D721Med (cell line): ENCODE measurements around the gene SYPL1.

Experiments
- DNase-seq: peaks from one replicate; pipeline ENCODE4 v3.0.0; 2011; ENCODE audit warnings: low spot score; ENCODE audit not compliant: insufficient read length
- FAIRE-seq: peaks from 2 replicates; lab custom pipeline; 2011; peaks lifted over from hg19 to GRCh38; lab: Jason Lieb, UNC
- TF ChIP-seq, protein P1 (sequence below): IDR thresholded peaks from 2 replicates; pipeline ENCODE4 v1.5.1; 2012; ENCODE audit warnings: mild to moderate bottlenecking, control low read depth; ENCODE audit not compliant: insufficient read depth; ENCODE audit errors: missing control alignments

SYPL1 gene

DNA sequence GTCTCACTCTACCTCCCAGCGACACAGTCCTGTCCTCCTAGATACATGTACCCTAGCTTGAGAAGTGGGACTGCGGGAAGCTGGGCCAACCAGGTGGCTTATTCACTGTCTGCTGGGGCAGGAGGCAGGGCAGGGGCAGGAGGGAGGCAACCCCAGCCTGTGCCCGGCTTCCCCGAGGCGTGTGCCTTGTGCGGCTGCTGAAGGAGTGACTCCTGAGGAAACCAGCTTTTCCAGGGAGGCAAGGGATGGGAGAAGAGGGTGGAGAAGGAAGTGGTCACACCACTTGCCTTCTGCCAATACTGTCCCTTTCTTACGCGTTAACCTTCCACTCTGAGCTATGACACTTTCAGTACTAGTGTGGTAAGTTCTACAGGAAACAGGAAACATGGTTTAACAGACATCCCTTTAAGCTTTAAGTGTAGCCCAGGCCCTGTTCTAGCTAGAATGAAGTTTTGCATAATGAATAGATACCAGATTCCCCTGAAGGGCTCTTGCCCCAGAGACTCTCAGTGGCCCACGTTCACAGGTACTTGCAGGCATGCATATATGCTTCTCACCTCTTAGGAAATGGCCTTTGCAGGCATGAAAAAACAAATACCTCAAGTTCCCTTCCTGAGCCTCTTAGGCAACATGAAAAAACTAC lies 40.6 kb downstream of the SYPL1 start:
- FAIRE-seq (no peak), DNase-seq (no peak)
- TF ChIP-seq, protein P1, sequence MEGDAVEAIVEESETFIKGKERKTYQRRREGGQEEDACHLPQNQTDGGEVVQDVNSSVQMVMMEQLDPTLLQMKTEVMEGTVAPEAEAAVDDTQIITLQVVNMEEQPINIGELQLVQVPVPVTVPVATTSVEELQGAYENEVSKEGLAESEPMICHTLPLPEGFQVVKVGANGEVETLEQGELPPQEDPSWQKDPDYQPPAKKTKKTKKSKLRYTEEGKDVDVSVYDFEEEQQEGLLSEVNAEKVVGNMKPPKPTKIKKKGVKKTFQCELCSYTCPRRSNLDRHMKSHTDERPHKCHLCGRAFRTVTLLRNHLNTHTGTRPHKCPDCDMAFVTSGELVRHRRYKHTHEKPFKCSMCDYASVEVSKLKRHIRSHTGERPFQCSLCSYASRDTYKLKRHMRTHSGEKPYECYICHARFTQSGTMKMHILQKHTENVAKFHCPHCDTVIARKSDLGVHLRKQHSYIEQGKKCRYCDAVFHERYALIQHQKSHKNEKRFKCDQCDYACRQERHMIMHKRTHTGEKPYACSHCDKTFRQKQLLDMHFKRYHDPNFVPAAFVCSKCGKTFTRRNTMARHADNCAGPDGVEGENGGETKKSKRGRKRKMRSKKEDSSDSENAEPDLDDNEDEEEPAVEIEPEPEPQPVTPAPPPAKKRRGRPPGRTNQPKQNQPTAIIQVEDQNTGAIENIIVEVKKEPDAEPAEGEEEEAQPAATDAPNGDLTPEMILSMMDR = no peak

DNA sequence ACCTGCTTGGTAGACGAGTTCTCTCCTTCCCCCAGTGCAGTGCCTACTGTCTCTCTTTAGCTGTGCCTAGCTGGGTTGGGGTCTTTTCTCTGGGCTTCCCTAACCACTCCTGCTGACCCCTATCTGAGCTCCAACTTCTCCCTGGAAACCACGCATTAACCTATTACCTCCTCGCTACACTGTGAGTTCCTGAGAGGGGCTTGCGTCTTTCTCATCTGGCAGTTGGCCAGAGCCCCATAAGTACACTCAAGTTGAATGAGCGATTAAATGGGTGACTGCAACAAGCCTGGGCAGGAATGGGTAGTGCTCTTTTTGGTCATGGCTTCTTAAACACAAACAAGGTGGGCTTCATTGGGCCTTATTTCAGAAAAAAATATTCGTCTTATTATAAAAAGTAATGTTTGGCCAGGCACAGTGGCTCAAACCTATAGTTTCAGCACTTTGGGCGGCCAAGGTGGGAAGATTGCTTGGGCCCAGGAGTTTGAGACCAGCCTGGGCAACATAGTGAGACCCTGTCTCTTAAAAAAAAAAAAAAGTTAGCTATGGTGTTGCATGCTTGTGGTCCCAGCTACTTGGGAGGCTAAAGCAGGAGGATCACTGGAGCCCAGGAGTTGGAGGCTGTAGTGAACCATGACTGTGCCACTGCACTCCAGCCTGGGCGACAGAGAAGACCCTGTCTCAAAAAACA lies 41.4 kb downstream of the SYPL1 start:
- FAIRE-seq = no peak
- TF ChIP-seq, protein P1 = no peak
- DNase-seq = no peak

DNA sequence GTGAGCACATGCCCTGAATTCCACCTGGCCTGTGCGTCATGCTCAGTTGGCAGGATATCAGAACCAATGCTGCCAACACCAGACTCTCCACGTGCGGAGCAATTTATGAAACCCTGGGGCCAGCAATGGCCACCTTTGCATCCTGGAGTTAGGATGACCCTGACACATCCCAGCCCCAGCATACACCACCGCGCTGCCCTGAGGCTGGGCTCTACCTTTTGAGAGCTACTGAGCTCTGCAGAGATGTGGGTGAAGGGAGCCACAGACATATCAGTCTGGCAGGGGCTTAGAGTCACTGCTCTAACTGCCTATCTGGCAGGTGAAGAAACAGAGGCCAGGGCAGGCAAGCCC lies 41.9 kb downstream of the SYPL1 start:
- FAIRE-seq (no peak), DNase-seq (no peak)
- TF ChIP-seq, protein P1 = no peak

DNA sequence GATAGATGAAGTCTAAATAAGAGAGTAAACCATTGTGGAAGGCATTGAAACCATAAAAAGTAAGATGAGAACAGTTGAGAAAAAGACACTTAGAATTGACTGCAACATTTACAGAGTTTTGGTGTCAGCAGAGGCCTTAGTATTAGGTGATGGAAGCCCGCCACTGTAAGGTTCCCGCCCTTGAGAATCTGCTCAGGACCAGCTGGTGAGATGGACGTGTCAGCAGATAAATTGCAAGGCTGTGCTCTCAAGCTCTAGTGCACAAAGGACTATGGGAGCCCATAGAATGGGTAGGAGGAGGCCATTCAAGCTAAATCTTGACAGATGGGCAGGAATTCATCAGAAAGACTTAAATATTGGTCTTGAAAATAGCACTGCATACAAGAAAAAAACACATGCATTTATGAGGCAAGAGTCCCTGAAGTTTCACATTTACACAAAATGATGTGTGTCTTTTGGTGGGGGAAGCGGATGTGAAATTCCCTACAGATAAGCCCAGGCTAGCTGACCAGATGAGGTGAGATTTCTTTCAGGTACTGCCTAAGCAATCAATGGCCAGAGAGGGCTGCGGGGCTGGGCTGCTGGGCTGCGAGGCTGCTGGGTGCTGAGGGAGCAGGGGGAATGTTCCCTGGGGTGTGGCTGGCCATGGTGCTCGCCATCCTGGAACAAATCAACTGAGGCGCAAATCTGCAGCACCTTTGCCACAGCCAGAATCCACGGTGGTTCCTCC lies 42.5 kb downstream of the SYPL1 start:
- FAIRE-seq = no peak

DNA sequence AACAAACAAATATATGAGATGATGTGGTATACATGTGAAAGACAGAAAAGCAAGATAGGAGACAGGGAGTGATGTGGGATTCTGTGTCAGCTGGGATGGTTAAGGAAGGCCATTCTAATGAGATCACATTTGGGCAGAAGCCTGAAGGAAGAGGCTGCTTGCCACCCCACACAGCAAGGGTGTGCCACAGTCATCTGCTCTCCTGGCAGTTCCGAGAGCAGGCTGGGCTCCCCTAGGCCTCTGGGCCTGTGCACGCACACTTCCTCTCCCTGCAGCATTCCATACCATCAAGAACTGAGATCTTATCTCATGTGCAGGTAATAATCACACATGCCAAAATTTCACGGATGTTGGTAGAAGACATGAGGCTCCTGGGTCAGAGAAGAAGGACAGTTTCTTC lies 43.1 kb downstream of the SYPL1 start:
- FAIRE-seq (no peak), DNase-seq (no peak)
- TF ChIP-seq, protein P1 = no peak

More for the DNA sequence above, 42.5 kb downstream of the SYPL1 start:
- TF ChIP-seq, protein P1 = no peak
- no peak for DNase-seq

DNA sequence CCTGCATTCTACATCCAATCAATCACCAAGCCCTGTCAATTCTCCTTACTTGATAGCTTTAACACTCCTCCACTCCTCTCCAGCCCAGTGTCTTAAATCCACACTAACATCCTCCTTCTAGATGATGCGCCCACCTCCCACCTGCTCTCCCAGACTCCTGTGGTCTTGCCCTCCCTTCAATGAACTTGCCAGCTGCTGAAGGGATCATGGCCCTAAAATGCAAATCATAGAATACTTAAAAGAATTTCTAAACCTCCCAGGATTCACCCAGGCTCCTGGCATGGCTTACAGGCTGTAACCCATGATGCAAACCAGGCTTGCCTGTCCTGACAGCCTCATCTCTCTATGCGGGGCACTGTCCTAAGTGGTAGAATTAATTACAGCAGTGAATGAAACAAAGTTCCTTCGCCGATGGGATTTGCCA lies 43.6 kb downstream of the SYPL1 start:
- no peak for DNase-seq
- no peak for FAIRE-seq
- TF ChIP-seq, protein P1 = no peak
